Measurements from ENCODE around the gene RPL11.

Gene RPL11

DNA sequence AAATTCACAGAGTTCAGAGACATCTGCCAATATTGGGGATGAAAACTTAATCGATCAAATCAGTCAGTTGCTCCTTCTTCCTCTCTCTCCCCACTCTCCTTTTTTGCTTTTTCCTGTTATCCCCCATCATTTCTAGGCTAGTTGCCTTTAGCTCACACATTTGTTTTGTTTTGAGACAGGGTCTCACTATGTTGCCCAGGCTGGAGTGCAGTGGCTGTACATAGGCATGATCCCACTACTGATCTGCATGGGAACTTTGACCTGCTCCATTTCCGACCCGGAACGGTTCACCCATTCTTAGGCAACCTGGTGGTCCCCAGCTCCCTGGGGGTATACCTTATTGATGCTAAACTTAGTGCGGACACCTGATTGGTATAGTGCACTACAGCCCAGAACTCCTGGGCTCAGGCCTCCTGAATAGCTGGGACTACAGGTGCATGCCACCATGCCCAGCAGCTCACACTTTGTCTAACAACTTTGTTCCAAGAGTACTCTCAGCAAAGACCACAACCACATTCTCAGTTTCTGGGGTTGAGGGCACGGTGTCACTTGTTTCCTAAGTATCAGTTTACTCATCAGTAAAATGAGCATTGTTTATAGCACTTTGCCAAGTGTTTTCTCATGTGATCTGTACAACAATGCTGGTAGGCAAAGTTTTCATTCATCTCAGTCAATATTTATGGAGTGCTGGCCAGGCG is 45.0 kb downstream of the RPL11 start:
- no peak for DNase-seq

DNA sequence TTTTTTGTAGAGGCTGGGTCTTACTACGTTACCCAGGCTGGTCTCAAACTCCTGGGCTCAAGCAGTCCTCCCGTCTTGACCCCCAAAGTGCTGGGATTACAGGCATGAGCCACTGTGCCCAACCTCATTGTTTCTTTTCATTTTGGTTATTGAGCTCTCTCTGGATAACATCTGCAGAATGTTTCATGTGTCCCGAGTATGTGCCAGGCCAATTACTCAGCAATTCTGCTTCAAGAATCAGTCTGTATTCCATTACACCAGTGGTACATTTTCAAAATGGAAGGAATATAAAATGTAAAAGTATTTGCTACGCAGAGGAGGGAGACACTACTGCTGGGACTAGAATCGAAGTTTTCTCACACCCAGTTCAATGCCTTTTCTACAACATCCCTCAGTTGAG is 50.0 kb downstream of the RPL11 start:
- DNase-seq = no peak

- DNase-seq = no peak
These were observed 51.2 kb downstream of the RPL11 start for GRCh38 chr1:23742670-23743286.

DNA sequence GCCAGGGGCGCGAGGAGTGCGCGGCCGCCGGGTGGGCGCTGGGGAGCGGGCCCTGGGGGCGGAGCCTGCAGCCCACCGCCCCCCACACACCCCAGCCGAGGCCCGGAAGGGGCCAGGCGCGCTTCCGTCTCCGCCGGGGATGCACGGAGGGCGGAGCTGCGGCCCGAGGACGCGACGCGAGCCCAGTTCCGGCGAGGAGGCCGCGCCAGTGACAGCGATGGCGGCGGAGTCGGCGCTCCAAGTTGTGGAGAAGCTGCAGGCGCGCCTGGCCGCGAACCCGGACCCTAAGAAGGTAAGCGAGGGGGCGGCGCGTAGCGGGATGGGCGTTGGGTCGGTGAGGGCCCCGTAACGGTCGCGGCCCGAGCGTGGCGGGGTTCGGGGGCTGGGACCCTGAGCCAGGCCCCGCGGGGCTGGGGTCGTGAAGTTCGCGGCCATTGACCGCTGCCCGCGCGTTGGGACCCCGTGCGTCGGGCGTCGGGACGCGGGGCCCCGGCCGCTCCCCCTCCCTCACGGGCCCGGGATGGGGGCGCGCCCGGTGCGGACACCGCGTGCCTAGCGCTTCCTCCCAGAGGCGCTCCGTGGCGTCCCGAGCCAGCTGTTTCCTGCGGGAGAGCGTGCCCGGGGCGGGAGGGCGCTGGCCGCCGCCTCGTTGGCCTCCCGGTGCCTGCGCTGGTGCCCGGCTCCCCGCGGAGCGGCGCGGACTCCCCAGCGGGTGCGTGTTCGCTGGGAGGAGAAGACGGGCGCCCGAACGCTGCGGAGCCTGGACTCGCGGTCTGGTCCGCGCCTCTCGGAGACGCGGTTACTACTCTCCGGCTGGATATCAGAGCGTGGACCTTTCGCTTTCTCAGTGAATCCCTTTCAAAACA is 51.9 kb downstream of the RPL11 start, which contains the start of gene ELOA:
Gene ELOA, plus strand, starts transcription at position 185 of the 866 bp plus-strand sequence. Its CDS starts 33 bp downstream, at position 218.
- peak; percentile 87 for DNase-seq

DNA sequence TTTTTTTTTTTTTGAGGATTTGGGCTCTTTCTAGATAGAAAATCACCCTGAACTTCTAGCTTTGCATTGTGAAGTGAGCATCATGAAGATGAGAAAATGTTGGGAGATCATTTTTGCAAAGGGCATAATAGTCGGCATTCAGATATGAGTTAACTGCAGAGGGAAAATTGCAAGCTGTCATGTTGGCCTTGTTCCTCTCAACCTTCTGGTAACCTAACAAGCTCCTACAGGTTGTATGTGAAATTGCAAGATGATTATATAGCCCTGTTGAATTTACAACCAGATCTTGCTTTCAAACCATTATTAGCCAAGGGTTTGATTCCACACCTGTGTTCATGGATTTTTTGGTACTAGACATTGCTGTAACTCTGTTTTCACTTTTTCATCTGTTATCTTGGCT is 53.9 kb downstream of the RPL11 start:
- DNase-seq = no peak

Measured in right forelimb (tissue), 1 donor.